Erythroblast (primary cell): ENCODE data around the gene SWT1.

Experiments used
- GATA1 ChIP-seq: IDR thresholded peaks from 2 replicates; pipeline ENCODE4 v1.6.1; 2011; ENCODE audit warnings: low read depth, mild to moderate bottlenecking, control low read depth, low read length, moderate library complexity
- POLR2A ChIP-seq: IDR thresholded peaks from 2 replicates; pipeline ENCODE4 v1.6.1; 2011; ENCODE audit warnings: mild to moderate bottlenecking, low read length

DNA sequence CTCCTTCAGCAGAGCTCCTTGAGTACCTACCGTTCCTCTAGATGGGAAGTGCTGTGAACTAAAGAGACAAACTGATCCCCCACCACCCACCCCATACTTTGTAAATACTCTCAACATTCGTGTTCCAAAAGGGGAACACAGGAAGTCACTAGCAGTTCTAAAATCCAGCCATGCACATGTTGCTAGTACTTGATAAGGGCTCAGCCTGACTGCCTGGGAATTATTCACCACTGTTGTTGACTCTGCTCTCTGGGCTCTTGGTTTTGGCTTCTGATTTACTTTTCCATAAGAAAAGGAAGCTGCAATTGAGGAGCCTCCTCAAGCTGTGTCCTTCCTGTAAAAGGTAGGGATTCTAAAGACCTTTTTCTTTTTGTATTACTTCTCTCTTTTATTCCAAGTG, 92.6 kb downstream of the SWT1 start:
- TF ChIP-seq POLR2A: no peak
- TF ChIP-seq GATA1: no peak
